Measurements from ENCODE around the gene PKD2. TPM values are rescaled to one million over a fixed set of nuclear protein-coding genes. Genes with fewer than 3 reads are reported as not detected.
A peak's percentile ranks its signal among the peaks of the same experiment; 100 is the strongest.
"Not testable (repeated sequence)": the region's sequence is repeated elsewhere in the genome, so short reads cannot be mapped to it uniquely, and the experiment has no call there.

PKD2 gene
- total and polyA plus RNA-seq, 7 donors, result 1.4 to 123 (median 67.6) TPM

- WGBS, 2 donors, result 83 to 86% methylated on average over 7 of the region's 7 CpGs
- Histone ChIP-seq H3K27ac (peak overlapping the region; percentile 93 to 97 (median 94)), H3K27me3 (no peaks in the 10 kb centered on the region), H3K4me3 (no peak overlapping the region), H3K36me3 (peaks cover 0 to 14% (median 2%) of the 10 kb centered on the region in 4 donors), H3K9me3 (no peaks in the 10 kb centered on the region), H3K4me1 (peaks cover 3 to 94% (median 90%) of the 10 kb centered on the region in 4 donors)
- intact Hi-C loops (cut with DNase I), result loop anchor here (5.0 to 10.0 kb wide), 3 partner anchors 265 to 1423 kb away; partner anchors contain the start of genes PPM1K and PTPN13
- TF ChIP-seq EP300 (IDR thresholded peaks at IDR 0.05) (peak; percentile 79 to 89 (median 83)), POLR2A (IDR thresholded peaks at IDR 0.05) (no peak), POLR2AphosphoS5 (IDR thresholded peaks at IDR 0.05) (peak; percentile 90 to 97 (median 96))
- peak; percentile 71 for DNase-seq
These were observed 10.3 kb downstream of the PKD2 start for GRCh38 chr4:88017516-88018297.

- 81 to 86% methylated on average over 5 of the region's 5 CpGs for WGBS, 2 donors
- H3K27ac ChIP-seq, result peak overlapping the region; percentile 93 to 97 (median 94)
- intact Hi-C loops (cut with DNase I), result loop anchor here (5.0 to 10.0 kb wide), 3 partner anchors 264 to 1424 kb away; partner anchors contain the start of genes PPM1K and PTPN13
- H3K9me3 ChIP-seq, result no peaks in the 10 kb centered on the region
- peaks cover 3 to 94% (median 89%) of the 10 kb centered on the region in 4 donors for H3K4me1 ChIP-seq
- TF ChIP-seq POLR2AphosphoS5 (IDR thresholded peaks at IDR 0.05) (peak in 3 of 4 donors; percentile 3 to 5 (median 4)), EP300 (IDR thresholded peaks at IDR 0.05) (no peak), CTCF (IDR thresholded peaks at IDR 0.05) (no peak)
- H3K36me3 ChIP-seq, result peaks cover 0 to 14% (median 2%) of the 10 kb centered on the region in 4 donors
- peak; percentile 89 for DNase-seq
- H3K4me3 ChIP-seq, result peak overlapping the region in 2 of 4 donors; percentile 9 to 12
- no peaks in the 10 kb centered on the region for H3K27me3 ChIP-seq
These were observed 11.0 kb downstream of the PKD2 start for GRCh38 chr4:88018466-88018865.

GRCh38 chr4:88021824-88022223 lies 14.4 kb downstream of the PKD2 start:
- Histone ChIP-seq H3K27me3 (no peaks in the 10 kb centered on the region), H3K36me3 (peaks cover 4 to 28% (median 11%) of the 10 kb centered on the region in 4 donors), H3K4me1 (peaks cover 3 to 69% (median 60%) of the 10 kb centered on the region in 4 donors), H3K9me3 (no peaks in the 10 kb centered on the region), H3K27ac (peak overlapping the region; percentile 56 to 97 (median 94)), H3K4me3 (no peak overlapping the region)
- DNase-seq, result no peak
- intact Hi-C loops (cut with DNase I), result loop anchor here (5.0 kb wide), 1 partner anchor 500 kb away; the partner anchor contains the start of gene PYURF
- TF ChIP-seq POLR2AphosphoS5 (IDR thresholded peaks at IDR 0.05) (peak in 1 of 4 donors; percentile 12), POLR2A (IDR thresholded peaks at IDR 0.05) (no peak), EP300 (IDR thresholded peaks at IDR 0.05) (no peak), CTCF (IDR thresholded peaks at IDR 0.05) (no peak)

GRCh38 chr4:88022289-88022688 lies 14.9 kb downstream of the PKD2 start:
- H3K4me1 ChIP-seq, result peaks cover 3 to 65% (median 56%) of the 10 kb centered on the region in 4 donors
- H3K36me3 ChIP-seq, result peaks cover 4 to 31% (median 11%) of the 10 kb centered on the region in 4 donors
- H3K9me3 ChIP-seq, result no peaks in the 10 kb centered on the region
- peak in 2 of 4 donors; percentile 50 to 52 for TF ChIP-seq POLR2AphosphoS5 (IDR thresholded peaks at IDR 0.05)
- TF ChIP-seq CTCF (IDR thresholded peaks at IDR 0.05), result no peak
- no peak for DNase-seq
- peak overlapping the region; percentile 56 to 97 (median 94) for H3K27ac ChIP-seq
- H3K4me3 ChIP-seq, result no peak overlapping the region
- H3K27me3 ChIP-seq, result no peaks in the 10 kb centered on the region
- intact Hi-C loops (cut with DNase I), result loop anchor here (5.0 kb wide), 1 partner anchor 500 kb away; the partner anchor contains the start of gene PYURF

GRCh38 chr4:88025868-88026661 lies 18.6 kb downstream of the PKD2 start:
- peaks cover 4 to 41% (median 10%) of the 10 kb centered on the region in 4 donors for H3K36me3 ChIP-seq
- WGBS, 2 donors, result 96% methylated on average over 6 of the region's 6 CpGs
- H3K27me3 ChIP-seq; H3K4me3 ChIP-seq; H3K9me3 ChIP-seq; H3K27ac ChIP-seq; intact Hi-C loops (cut with DNase I); DNase-seq: not testable (repeated sequence)
- peaks cover 0 to 38% (median 31%) of the 10 kb centered on the region in 4 donors for H3K4me1 ChIP-seq

All from sigmoid colon (tissue), 7 donors.